DMS153 treated with DMSO at 0.1 percent for 48 hours (cell line): Measurements from ENCODE around the gene DIPK1C.

Experiments used
- DNase-seq: peaks from one replicate; lab custom pipeline; 2025; ENCODE audit not compliant: unreplicated experiment; lab: John Stamatoyannopoulos, UW

Gene DIPK1C

DNA sequence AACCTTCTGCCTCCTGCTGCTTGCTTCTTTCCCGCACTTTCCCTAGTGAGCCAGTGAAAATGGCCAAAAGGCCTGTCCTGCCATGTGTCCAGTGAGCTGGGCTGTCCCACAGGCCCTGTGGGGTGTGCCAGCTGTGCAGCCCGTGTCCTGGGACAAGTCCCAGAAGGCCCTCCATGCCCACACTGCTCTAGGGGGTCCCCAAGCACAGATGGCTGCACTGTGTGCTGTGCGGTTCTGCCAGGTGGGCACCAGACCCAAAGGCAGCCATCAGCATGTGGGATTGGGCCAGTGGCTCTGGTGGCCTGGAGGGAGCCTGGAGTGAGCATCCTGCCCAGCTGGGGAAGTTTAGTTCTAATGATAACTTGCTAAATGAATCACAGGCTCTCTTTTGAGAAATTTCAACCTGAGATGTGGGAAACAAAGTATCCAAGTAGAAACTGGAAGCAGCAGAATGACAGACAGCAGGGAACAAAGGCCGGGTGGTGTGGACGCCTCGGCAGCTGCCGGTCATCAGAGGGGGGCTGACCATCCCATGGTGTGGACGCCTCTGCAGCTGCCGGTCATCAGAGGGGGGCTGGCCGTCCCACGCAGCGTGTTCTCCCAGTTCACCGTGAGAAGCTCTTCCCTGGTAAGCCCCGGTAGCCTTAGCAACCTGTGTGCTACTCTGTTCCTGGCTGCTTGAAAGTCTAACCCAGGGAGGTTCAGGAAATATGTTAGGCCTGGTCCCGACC is 29.2 kb upstream of the DIPK1C start:
- no peak for DNase-seq

DNA sequence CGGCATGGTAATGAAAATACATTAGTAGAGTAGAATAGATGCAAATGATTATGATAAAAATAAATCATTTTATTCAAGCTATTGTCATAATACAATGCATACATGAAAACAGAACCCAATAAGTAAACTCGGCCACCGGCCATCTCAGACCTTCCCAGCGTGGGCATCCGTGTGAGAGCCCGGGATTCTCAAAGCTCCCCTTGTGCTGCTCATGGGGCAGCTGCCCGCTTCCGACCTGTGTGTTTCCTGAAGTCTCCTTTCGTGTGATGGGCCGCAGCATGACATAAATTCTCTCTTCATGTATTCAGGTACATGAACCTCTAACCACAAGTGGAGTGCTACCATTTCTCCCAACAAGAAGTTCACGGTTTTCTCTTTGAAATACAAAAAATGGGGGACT is 25.6 kb upstream of the DIPK1C start:
- DNase-seq = no peak

- no peak for DNase-seq
These were observed 23.1 kb upstream of the DIPK1C start for GRCh38 chr18:74480149-74480651.

DNA sequence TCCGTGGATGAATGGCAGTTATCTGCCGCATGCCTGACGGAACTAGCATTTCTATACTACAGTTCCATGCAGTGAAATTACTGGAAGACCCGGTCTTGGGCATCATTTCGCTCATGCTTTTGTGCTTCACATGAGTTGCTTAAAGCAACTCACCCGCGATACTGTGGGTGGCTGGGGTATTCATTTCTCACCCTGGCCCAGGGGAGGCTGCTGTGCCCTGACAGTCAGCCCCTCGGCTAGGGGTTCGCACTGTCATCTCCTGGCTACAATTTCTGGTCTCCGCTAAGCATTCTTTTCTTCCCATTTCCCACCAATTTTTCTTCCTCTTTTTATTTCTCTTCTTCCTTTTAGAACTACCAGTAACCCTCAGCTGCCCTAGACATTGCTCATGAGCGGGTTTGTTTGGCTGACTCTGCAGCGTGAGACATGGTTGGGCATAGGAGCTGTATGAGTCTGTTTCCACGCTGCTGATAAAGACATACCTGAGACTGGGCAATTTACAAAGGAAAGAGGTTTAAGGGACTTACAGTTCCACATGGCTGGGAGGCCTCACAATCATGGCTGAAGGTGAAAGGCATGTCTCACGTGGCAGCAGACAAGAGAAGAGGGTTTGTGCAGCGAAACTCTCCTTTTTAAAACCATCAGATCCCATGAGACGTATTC is 22.5 kb upstream of the DIPK1C start:
- DNase-seq = no peak

DNA sequence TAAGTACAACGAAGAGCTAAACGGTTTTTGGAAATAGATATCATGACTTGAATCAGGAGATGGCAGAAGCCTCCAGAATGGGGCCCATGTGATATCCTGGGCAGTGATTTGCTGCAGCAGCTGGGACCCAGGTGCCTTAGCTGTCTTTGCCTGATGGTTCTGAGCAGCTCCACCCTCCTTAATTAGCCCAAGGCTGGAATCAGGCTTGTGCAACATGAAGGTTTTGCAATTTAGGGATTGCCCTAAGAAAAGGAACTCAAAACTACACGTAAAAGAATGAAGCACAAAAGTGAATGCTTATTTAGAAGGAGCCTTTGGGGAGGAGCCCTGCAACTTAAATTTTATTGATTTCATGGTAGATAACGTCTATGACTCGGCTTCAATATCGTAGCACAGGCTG is 21.8 kb upstream of the DIPK1C start:
- no peak for DNase-seq

GRCh38 chr18:74478316-74478715 is 21.2 kb upstream of the DIPK1C start:
- DNase-seq = no peak

DNA sequence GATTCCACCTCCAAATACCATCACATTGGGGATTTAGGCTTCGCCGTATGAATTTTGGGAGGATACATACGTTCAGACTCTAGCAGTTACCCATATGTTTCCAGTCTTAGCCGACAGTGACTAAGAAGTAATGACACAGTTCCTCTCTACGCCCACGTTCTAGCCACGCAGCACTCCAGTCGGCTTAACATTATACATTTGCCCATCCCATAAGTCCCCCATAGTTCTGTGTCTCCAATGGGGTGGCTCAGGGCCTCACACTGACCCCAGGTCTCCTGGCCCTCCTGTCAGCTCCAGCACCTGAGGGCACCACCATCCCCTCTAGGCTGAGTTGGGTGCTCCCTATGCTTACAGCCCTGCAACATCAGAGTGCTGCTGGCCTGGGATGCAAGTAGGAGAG is 20.7 kb upstream of the DIPK1C start:
- no peak for DNase-seq

DNA sequence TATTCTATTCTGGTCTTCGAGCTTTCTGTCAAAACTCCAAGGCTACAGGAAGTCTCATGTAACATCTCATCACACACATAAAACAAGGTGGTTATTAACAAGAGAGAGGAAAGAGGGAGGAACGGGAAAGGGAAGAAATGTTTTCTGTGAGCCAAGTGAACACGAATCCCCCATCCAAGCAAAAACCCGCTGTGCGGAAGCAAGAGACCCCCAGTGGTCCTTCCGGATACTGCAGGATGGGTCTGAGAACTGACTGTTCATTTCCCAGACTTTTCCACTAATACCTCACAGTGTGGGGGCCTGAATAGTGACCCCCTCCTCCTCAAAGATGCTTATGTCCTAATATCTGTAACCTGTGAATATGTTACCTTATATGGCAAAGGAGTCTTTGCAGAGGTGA is 19.0 kb upstream of the DIPK1C start:
- DNase-seq = no peak

DNA sequence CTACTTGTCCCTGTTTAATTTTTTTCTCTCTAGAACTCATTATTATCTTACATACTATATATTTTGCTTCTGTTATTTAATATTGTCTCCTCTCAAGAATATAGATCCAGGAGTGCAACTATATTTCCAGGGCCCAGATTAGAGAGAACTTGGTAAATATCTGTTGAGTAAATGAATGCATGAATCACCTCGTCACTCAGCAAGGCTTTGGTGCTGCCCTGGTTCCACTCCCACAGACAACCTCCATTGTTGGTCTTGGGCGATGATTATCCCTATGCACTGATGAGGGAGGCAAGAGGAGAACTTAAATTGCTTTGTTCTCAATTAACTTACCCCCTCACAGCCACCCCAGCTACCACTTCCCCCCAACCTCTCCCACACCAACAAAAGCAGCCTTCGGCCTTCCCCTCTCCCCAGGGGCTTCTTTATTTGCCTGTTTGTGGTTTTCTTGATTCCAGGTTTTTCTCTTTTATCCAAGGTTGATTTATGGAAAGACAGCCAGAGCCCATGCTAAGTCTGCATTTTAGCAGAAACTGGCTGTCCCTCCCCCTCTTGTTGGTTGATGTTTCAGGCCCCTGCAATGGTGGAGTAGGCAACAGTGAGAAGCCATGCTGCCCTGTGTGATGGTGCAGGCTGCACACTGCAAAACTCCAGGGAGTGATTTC is 17.0 kb upstream of the DIPK1C start:
- DNase-seq = no peak

- no peak for DNase-seq
These were observed 15.2 kb upstream of the DIPK1C start for GRCh38 chr18:74472312-74472711.

GRCh38 chr18:74468547-74469061 is 11.5 kb upstream of the DIPK1C start:
- no peak for DNase-seq

- DNase-seq = no peak
These were observed 8.7 kb upstream of the DIPK1C start for GRCh38 chr18:74465775-74466174.

- no peak for DNase-seq
These were observed 6.9 kb upstream of the DIPK1C start for GRCh38 chr18:74463983-74464382.

DNA sequence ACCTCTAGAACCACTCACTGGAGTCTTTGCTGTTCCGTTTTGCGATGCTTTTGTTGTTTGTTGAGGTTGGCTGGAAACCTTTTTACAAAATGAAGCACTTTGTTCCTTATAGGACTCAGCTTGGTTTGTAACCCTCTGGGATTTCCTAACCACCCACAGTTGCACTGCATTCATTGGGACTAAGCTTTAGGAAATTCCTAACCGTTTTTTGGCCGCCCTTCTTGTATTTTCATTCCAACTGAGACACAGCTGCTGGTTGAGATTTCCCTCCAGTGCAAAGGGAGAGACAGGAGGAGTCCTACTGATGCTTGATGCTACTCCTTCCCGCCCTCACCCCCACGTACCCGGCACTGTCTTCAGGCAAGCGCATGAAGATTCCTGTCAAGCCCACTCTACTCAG is 6.1 kb upstream of the DIPK1C start:
- DNase-seq = no peak

- DNase-seq = no peak
These were observed 3.7 kb upstream of the DIPK1C start for GRCh38 chr18:74460825-74461224.

- no peak for DNase-seq
These were observed 2.8 kb upstream of the DIPK1C start for GRCh38 chr18:74459889-74460288.

- no peak for DNase-seq
These were observed 765 bp upstream of the DIPK1C start for GRCh38 chr18:74457725-74458421.

DNA sequence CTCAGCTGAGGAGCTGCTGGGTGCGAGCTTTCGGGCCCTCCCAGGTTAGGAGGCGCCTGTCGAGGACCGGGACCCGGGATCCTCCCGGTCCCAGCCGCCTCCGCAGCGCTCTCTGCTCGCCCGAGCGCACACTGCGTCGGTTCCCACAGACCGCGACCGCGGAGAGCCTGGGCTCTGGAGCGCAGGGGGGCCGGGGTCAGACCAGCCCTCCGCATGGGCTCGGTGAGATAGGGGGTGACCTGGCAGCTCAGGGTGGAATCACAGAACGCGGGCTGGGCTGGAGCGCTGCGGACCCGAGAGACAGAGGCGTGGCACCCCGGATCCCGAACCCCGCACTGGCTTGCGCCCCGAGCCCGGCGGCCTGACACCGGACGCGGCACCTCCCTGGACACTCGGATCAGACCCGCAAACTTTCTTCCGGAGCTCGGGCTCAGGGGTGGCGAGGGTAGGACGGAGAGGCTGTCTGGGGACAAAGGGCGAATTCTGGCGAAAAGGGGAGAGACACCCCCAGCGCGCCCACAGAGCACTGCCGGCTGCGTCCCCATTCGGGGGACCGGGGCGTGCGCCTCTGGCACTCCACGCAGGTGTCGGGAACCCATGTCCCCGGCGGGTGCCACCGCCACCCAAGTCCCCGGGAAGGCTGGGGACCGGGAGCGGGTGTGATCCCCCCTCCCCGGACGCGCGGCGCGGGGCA is 612 bp downstream of the DIPK1C start:
- DNase-seq = no peak

GRCh38 chr18:74456017-74456348 is 1.1 kb downstream of the DIPK1C start:
- no peak for DNase-seq

DNA sequence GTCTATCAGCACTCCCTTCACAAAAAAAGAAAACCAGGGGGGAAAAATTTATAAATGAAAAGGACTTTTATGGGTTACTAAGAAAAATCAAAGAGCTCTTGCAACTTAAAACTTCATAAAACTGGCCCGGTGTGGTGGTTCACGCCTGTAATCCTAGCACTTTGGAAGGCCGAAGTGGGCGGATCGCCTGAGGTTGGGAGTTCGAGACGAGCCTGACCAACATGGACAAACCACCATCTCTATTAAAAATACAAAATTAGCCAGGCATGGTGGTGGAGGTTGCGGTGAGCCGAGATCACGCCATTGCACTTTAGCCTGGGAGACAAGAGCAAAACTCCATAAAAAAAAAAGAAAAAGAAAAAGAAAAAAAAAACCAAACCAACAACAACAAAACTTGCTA is 1.7 kb downstream of the DIPK1C start:
- DNase-seq = no peak

- no peak for DNase-seq
These were observed 2.8 kb downstream of the DIPK1C start for GRCh38 chr18:74454279-74454751.
